ENCODE measurements around the gene DESI2.

DESI2 gene

GRCh38 chr1:244705261-244706234, 52.6 kb downstream of the DESI2 start:
- ChIA-PET POLR2A (no interaction called here), CTCF (no interaction called here)
- no peak for DNase-seq (ENCODE audit: extremely low spot score)
- no peak for TF ChIP-seq HDGF (IDR thresholded peaks at IDR 0.05; ENCODE audit: borderline replicate concordance)
- no peak for TF ChIP-seq CTBP1 (IDR thresholded peaks at IDR 0.05; ENCODE audit: borderline replicate concordance)
- no peak for TF ChIP-seq SP1 (IDR thresholded peaks at IDR 0.05)
- no peak for TF ChIP-seq FOXK2 (IDR thresholded peaks at IDR 0.05)
- no peak for TF ChIP-seq ZNF384 (IDR thresholded peaks at IDR 0.05)
- TF ChIP-seq L3MBTL2 (conservative IDR thresholded peaks at IDR 0.05) = no peak

GRCh38 chr1:244709076-244709475, 56.1 kb downstream of the DESI2 start:
- ChIA-PET POLR2A (no interaction called here), CTCF (no interaction called here)
- TF ChIP-seq SP1 (IDR thresholded peaks at IDR 0.05) (no peak), ELF4 (IDR thresholded peaks at IDR 0.05) (no peak), ARNT (IDR thresholded peaks at IDR 0.05) (no peak), FOXM1 (IDR thresholded peaks at IDR 0.05; ENCODE audit: borderline replicate concordance) (no peak), CTBP1 (IDR thresholded peaks at IDR 0.05; ENCODE audit: borderline replicate concordance) (no peak), NFRKB (IDR thresholded peaks at IDR 0.05) (no peak), BHLHE40 (IDR thresholded peaks at IDR 0.05; ENCODE audit: borderline replicate concordance) (no peak), L3MBTL2 (conservative IDR thresholded peaks at IDR 0.05) (no peak)
- DNase-seq (ENCODE audit: extremely low spot score) = no peak

GRCh38 chr1:244709476-244710368, 56.8 kb downstream of the DESI2 start:
- TF ChIP-seq ARNT (IDR thresholded peaks at IDR 0.05) (no peak), SP1 (IDR thresholded peaks at IDR 0.05) (no peak), TARDBP (IDR thresholded peaks at IDR 0.05) (no peak), HDGF (IDR thresholded peaks at IDR 0.05; ENCODE audit: borderline replicate concordance) (no peak), L3MBTL2 (conservative IDR thresholded peaks at IDR 0.05) (no peak), ELF4 (IDR thresholded peaks at IDR 0.05) (no peak), FOXK2 (IDR thresholded peaks at IDR 0.05) (no peak)
- CTCF ChIA-PET = interaction anchor here (0.7 kb wide), 1 partner anchor 86 kb away, joined by 3 read pairs; no protein-coding TSS in a partner anchor
- DNase-seq (ENCODE audit: extremely low spot score) = no peak
- POLR2A ChIA-PET = no interaction called here

- ChIA-PET CTCF (no interaction called here), POLR2A (no interaction called here)
- no peak for DNase-seq (ENCODE audit: extremely low spot score)
- no peak for TF ChIP-seq HDGF (IDR thresholded peaks at IDR 0.05; ENCODE audit: borderline replicate concordance)
- no peak for TF ChIP-seq ARNT (IDR thresholded peaks at IDR 0.05)
- TF ChIP-seq L3MBTL2 (conservative IDR thresholded peaks at IDR 0.05) = no peak
- no peak for TF ChIP-seq SP1 (IDR thresholded peaks at IDR 0.05)
- TF ChIP-seq ELF4 (IDR thresholded peaks at IDR 0.05) = no peak
- TF ChIP-seq FOXK2 (IDR thresholded peaks at IDR 0.05) = no peak
- no peak for TF ChIP-seq LEF1 (IDR thresholded peaks at IDR 0.05; ENCODE audit: borderline replicate concordance)
- TF ChIP-seq NFRKB (IDR thresholded peaks at IDR 0.05) = no peak
- no peak for TF ChIP-seq TARDBP (IDR thresholded peaks at IDR 0.05)
- no peak for TF ChIP-seq CTBP1 (IDR thresholded peaks at IDR 0.05; ENCODE audit: borderline replicate concordance)
These were observed 57.6 kb downstream of the DESI2 start for GRCh38 chr1:244710474-244711062.

- POLR2A ChIA-PET = no interaction called here
- CTCF ChIA-PET = no interaction called here
- TF ChIP-seq ARNT (IDR thresholded peaks at IDR 0.05) = no peak
- TF ChIP-seq ELF4 (IDR thresholded peaks at IDR 0.05) = no peak
- TF ChIP-seq FOXA1 (IDR thresholded peaks at IDR 0.05) = no peak
- no peak for TF ChIP-seq SUZ12 (IDR thresholded peaks at IDR 0.05)
- no peak for TF ChIP-seq TARDBP (IDR thresholded peaks at IDR 0.05)
- no peak for TF ChIP-seq NFRKB (IDR thresholded peaks at IDR 0.05)
- TF ChIP-seq PKNOX1 (IDR thresholded peaks at IDR 0.05) = no peak
- TF ChIP-seq CTBP1 (IDR thresholded peaks at IDR 0.05; ENCODE audit: borderline replicate concordance) = no peak
- TF ChIP-seq ZNF384 (IDR thresholded peaks at IDR 0.05) = no peak
- no peak for TF ChIP-seq SP1 (IDR thresholded peaks at IDR 0.05)
- TF ChIP-seq BHLHE40 (IDR thresholded peaks at IDR 0.05; ENCODE audit: borderline replicate concordance) = no peak
- TF ChIP-seq FOXM1 (IDR thresholded peaks at IDR 0.05; ENCODE audit: borderline replicate concordance) = no peak
- TF ChIP-seq L3MBTL2 (conservative IDR thresholded peaks at IDR 0.05) = no peak
- no peak for DNase-seq (ENCODE audit: extremely low spot score)
These were observed 59.7 kb downstream of the DESI2 start for GRCh38 chr1:244712669-244713068.

- no peak for DNase-seq (ENCODE audit: extremely low spot score)
- TF ChIP-seq NFRKB (IDR thresholded peaks at IDR 0.05) = no peak
- TF ChIP-seq PKNOX1 (IDR thresholded peaks at IDR 0.05) = no peak
- TF ChIP-seq L3MBTL2 (conservative IDR thresholded peaks at IDR 0.05) = no peak
- TF ChIP-seq SUZ12 (IDR thresholded peaks at IDR 0.05) = no peak
- TF ChIP-seq HDGF (IDR thresholded peaks at IDR 0.05; ENCODE audit: borderline replicate concordance) = no peak
- no peak for TF ChIP-seq CTBP1 (IDR thresholded peaks at IDR 0.05; ENCODE audit: borderline replicate concordance)
- TF ChIP-seq SP1 (IDR thresholded peaks at IDR 0.05) = no peak
- no peak for TF ChIP-seq FOXM1 (IDR thresholded peaks at IDR 0.05; ENCODE audit: borderline replicate concordance)
- no peak for TF ChIP-seq ARNT (IDR thresholded peaks at IDR 0.05)
- no peak for TF ChIP-seq TARDBP (IDR thresholded peaks at IDR 0.05)
- no peak for TF ChIP-seq ZNF384 (IDR thresholded peaks at IDR 0.05)
- no peak for TF ChIP-seq ELF4 (IDR thresholded peaks at IDR 0.05)
- TF ChIP-seq FOXA1 (IDR thresholded peaks at IDR 0.05) = no peak
- TF ChIP-seq BHLHE40 (IDR thresholded peaks at IDR 0.05; ENCODE audit: borderline replicate concordance) = no peak
- no peak for TF ChIP-seq FOXK2 (IDR thresholded peaks at IDR 0.05)
- TF ChIP-seq LEF1 (IDR thresholded peaks at IDR 0.05; ENCODE audit: borderline replicate concordance) = no peak
- CTCF ChIA-PET = no interaction called here
- POLR2A ChIA-PET = no interaction called here
These were observed 60.4 kb downstream of the DESI2 start for GRCh38 chr1:244713332-244713731.

Data from HEK293T (cell line).